ENCODE data around the gene DNMT3B.

DNMT3B gene

GRCh38 chr20:32787168-32787567 lies 25.0 kb downstream of the DNMT3B start:
- no peak overlapping the region for H3K4me3 ChIP-seq (ENCODE audit: low read length)
- no peak for TF ChIP-seq CTCF (conservative IDR thresholded peaks at IDR 0.05; ENCODE audit: low read depth, low read length)
- no peak for DNase-seq (ENCODE audit: low read depth)

GRCh38 chr20:32789896-32790750 lies 27.9 kb downstream of the DNMT3B start:
- TF ChIP-seq CTCF (conservative IDR thresholded peaks at IDR 0.05; ENCODE audit: low read depth, low read length): peak; percentile 100
- no peak overlapping the region for H3K4me3 ChIP-seq (ENCODE audit: low read length)
- DNase-seq (ENCODE audit: low read depth): no peak

GRCh38 chr20:32790751-32791057 lies 28.5 kb downstream of the DNMT3B start:
- DNase-seq (ENCODE audit: low read depth): no peak
- no peak for TF ChIP-seq CTCF (conservative IDR thresholded peaks at IDR 0.05; ENCODE audit: low read depth, low read length)
- no peak overlapping the region for H3K4me3 ChIP-seq (ENCODE audit: low read length)

- H3K4me3 ChIP-seq (ENCODE audit: low read length): no peak overlapping the region
- TF ChIP-seq CTCF (conservative IDR thresholded peaks at IDR 0.05; ENCODE audit: low read depth, low read length): no peak
- DNase-seq (ENCODE audit: low read depth): no peak
These were observed 30.1 kb downstream of the DNMT3B start for GRCh38 chr20:32792316-32792715.

- H3K4me3 ChIP-seq (ENCODE audit: low read length): no peak overlapping the region
- DNase-seq (ENCODE audit: low read depth): no peak
- no peak for TF ChIP-seq CTCF (conservative IDR thresholded peaks at IDR 0.05; ENCODE audit: low read depth, low read length)
These were observed 30.7 kb downstream of the DNMT3B start for GRCh38 chr20:32792731-32793458.

- no peak for TF ChIP-seq CTCF (conservative IDR thresholded peaks at IDR 0.05; ENCODE audit: low read depth, low read length)
- no peak for DNase-seq (ENCODE audit: low read depth)
- H3K4me3 ChIP-seq (ENCODE audit: low read length): no peak overlapping the region
These were observed 34.3 kb downstream of the DNMT3B start for GRCh38 chr20:32796383-32796948.

All from retinal pigment epithelial cell (primary cell).